HL-60 (cell line): ENCODE data around the gene TPCN1.

Source experiments
- GABPA ChIP-seq: IDR thresholded peaks from 2 replicates; pipeline ENCODE4 v1.6.1; 2012; ENCODE audit warnings: low read depth
- TF ChIP-seq, protein P1 (sequence below): IDR thresholded peaks from one replicate; pipeline ENCODE4 v1.5.1; 2011; ENCODE audit warnings: low read length, control low read depth, inconsistent platforms; ENCODE audit not compliant: insufficient read depth

DNA sequence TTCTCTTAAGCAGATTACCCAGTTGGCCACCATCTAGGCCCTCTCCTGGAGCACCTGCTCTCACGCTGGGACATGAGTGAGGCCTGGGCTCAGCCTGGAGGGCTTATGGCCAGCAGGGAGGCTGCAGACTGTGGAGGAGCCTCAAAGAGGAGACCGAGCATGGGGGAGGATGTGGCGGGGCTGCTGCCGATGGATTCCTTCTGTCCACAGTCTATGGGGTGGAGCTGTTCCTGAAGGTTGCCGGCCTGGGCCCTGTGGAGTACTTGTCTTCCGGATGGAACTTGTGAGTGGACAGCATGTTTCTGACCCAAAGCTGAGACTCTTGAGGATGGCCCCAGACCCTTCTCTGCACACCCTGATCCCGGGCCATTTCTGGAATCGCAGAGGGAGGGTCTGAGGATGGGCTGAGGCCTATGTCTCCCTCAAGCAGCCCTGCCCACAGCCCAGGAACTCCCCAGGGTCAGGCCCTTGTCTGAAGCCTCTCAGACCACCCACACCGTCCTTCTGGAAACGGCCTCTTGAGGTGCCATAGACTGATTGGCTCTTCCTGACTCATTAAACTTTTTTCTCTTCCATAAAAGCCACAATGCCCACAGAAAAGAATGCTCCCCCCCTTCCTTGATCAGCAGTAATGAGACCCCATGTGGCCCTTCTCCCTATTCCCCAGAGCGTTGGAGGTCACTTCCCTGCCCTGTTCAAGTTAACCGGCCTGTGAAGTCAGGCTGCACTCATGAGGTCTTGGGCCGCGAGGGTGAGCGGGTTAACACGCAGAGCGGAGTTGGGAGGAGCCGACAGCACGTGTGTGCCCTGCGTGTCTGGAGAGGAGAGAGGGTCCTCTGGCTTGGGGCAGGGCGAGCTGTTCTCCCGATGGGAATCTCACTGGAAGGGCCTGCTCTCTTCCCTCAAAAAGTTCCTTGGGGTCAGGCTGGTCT is 64.7 kb downstream of the TPCN1 start:
- no peak for TF ChIP-seq GABPA
- TF ChIP-seq, protein P1, sequence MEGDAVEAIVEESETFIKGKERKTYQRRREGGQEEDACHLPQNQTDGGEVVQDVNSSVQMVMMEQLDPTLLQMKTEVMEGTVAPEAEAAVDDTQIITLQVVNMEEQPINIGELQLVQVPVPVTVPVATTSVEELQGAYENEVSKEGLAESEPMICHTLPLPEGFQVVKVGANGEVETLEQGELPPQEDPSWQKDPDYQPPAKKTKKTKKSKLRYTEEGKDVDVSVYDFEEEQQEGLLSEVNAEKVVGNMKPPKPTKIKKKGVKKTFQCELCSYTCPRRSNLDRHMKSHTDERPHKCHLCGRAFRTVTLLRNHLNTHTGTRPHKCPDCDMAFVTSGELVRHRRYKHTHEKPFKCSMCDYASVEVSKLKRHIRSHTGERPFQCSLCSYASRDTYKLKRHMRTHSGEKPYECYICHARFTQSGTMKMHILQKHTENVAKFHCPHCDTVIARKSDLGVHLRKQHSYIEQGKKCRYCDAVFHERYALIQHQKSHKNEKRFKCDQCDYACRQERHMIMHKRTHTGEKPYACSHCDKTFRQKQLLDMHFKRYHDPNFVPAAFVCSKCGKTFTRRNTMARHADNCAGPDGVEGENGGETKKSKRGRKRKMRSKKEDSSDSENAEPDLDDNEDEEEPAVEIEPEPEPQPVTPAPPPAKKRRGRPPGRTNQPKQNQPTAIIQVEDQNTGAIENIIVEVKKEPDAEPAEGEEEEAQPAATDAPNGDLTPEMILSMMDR = no peak
